Activated naive CD4-positive, alpha-beta T cell treated with Interleukin-2 at 50 U/mL for 16 hours (primary cell): ENCODE results near the gene FAAP100.

Experiments used
- DNase-seq: peaks from one replicate; pipeline ENCODE4 v3.0.0-alpha.2; 2020

Gene FAAP100

GRCh38 chr17:81509972-81510784 is 42.0 kb downstream of the FAAP100 start:
- peak; percentile 23 for DNase-seq

GRCh38 chr17:81509207-81509971 is 42.8 kb downstream of the FAAP100 start:
- peak; percentile 52 for DNase-seq

DNA sequence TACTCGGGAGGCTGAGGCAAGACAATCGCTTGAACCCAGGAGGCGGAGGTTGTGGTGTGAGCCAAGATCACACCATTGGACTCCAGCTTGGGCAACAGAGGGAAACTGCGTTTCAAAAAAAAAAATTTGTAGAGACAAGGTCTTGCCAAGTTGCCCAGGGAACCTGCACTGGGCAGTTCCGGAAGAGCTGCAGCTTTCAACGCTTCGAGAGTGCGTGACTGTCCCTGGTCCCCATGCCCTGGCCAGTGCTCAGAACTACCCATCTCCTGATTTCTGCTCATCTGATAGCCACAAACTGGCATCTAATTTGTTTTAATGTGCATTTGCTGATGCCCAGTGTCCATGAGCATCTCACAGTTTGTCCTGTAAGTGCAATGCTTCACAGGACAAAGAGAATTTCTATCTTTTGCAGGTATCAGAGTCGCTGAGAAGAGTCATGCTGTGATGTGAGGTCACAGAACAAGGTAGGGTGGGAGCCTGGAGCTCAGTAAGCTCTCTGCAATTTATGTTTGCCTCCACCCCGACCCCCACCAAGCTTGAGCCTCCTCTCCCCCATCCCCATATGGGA is 43.4 kb downstream of the FAAP100 start:
- DNase-seq, result no peak

DNA sequence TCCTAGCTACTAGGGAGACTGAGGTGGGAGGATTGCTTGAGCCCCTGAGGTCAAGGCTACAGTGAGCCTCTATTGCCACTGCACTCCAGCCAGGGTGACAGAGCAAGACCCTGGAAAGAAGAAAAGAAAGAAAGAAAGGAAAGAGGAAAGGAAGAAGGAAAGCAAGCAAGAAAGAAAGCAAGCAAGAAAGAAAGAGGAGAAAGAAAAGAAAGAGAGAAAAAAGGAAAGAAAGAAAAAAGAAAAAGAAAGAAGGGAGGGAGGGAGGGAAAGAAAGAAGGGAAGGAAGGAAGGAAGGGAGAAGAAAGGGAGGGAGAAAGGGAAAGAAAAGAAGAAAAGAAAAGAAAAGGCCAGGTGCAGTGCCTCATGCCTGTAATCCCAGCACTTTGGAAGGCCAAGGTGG is 48.5 kb downstream of the FAAP100 start:
- no peak for DNase-seq

DNA sequence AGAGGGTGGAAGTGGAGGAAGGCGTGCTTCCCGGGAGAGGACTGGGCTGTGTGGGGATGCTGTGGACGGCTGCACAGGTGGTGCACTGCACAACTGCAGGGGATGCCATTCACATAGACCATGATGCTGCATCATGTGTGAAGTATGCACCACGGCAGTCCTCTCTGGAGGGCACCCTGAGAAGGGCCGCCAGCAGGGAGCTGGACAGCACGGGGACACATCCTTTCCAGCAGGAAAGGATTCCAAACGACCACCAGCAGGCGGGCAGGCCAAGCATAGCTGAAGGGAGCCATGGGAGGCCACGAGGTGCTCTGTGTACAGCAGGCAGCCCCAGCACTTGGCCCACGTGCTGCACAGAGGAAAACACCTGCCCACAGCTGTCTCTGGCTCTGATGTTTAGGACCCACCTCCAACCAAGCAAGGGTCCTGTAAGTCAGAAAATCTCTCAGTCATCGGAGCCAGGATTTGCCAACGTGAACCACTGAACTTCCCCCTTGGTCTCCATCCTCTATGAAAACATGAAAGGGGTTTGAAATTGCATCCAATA is 49.6 kb downstream of the FAAP100 start:
- DNase-seq, result no peak

GRCh38 chr17:81500047-81500446 is 52.1 kb downstream of the FAAP100 start:
- no peak for DNase-seq

DNA sequence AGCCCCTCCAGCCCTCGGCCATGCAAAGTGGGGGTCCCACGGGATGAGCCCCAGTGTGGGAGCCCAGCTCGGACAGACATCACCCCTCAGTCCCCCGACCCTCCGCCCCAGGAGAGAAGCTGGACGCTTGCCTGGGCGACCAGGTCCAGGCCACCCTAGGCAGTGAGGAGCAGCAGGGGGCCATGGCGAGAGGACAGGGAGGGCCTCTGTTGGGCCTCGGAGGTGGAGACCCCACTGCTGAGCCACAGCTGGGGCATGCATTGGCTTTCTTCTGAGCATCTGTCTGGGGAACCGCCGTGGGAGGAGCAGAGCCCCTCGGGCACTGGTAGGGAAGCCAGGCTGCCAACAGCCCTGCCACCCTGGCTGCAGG is 52.6 kb downstream of the FAAP100 start:
- no peak for DNase-seq

GRCh38 chr17:81498953-81499600 is 53.1 kb downstream of the FAAP100 start:
- no peak for DNase-seq

DNA sequence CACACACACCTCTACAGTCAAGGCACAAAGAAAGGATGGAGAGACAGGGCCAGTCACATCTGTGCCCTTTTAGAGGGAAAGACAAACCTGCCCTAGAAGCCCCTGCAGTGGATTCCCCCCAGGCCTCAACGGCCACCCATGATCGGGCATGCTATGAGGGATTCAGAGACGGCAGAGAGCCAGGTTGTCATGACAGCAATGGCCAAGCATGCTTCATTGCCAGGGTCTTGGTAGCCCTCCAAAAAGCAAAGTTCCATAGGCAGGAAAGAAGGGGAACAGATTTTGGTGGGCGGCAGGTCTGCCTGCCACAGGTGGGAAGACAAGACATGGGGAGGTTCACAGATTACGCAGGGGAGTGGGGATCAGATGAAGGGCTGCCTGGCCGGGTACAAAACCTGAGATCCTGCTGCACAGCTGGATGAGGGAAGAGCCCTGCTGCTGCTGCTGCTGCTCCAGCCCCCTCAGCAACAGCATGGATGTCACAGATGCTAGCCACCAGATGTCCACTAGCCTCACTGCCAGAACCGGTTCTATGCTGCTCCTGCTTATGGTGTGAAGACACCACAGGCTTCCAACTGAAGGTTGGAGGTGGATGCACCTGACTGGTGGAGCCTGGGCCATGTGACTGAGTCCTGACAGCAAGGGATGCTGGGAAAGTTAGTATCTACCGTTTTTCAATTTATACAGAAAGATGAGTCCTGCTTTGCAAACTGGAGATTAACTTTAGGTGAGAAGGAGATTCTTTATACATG is 57.4 kb downstream of the FAAP100 start:
- no peak for DNase-seq

GRCh38 chr17:81493198-81494038 is 58.7 kb downstream of the FAAP100 start:
- DNase-seq, result no peak

DNA sequence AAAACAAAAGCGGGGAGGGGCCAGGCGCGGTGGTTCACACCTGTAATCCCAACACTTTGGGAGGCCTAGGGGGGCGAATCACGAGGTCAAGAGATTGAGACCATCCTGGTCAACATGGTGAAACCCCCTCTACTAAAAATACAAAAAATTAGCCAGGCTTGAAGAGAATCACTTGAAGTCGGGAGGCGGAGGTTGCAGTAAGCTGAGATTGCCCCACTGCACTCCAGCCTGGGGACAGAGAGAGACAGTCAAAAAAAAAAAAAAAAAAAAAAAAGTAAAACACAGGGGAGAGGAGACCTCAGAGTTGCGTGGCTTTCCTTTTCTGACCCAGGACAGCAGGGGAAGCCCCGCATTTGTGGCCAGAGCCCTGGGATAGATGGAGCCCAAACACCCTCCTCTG is 59.4 kb downstream of the FAAP100 start:
- no peak for DNase-seq

- no peak for DNase-seq
Observed at GRCh38 chr17:81492202-81492601, 60.0 kb downstream of the FAAP100 start.

DNA sequence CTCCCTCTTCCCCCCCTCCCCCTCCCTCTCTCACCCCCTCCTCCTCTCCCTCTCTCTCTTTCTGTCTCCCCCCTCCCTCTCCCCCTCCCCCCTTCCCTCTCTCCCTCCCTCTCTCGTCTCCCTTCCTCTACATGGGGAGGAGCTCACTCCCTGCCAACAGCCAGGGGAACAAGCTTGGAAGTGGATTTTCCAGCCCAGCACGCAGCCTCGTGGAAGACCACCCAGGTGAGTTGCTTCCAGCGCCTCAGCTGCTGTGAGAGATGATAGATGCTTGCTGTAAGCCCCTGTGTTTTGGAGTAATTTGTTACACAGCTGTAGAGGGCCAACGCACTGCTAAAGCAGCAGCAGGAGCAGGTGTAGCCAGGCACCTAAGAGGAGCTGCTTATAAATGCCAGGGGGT is 60.4 kb downstream of the FAAP100 start:
- no peak for DNase-seq

DNA sequence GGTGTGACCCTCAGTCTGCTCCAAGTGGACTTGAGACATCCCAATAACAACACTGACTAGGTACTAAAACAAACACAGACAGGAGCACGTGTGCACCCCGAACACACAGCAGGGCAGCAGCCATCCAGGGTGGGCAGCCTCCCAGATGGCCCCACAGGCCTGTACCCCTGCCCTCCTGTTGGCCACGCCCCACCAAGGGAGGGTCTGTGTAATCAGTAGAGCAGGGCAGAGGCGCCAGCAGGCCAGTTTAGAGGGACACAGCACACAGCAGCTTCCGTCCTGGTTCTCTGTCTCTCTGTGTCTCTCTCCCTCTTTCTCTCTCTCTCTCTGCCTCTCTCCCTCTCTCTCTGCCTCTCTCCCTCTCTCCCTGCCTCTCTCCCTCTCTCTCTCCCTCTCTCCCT is 61.0 kb downstream of the FAAP100 start:
- no peak for DNase-seq

GRCh38 chr17:81489998-81490992 is 61.9 kb downstream of the FAAP100 start:
- DNase-seq, result no peak
